DOHH2 (cell line): ENCODE data around the gene UTS2R.

ENCODE experiments used
- CTCF ChIP-seq: fragments of 200-600 bp; sonication (generic); IDR thresholded peaks from one replicate; pipeline ENCODE4 v1.5.1; 2014; ENCODE audit warnings: antibody characterized with exemption, mild to moderate bottlenecking, low read depth, low read length; ENCODE audit not compliant: poor library complexity, severe bottlenecking
- EZH2phosphoT487 ChIP-seq: fragments of 200-600 bp; sonication (generic); IDR thresholded peaks from 2 replicates; pipeline ENCODE4 v1.6.1; 2017; ENCODE audit warnings: borderline replicate concordance, mild to moderate bottlenecking, antibody characterized with exemption, low read length, moderate library complexity, mixed read lengths

GRCh38 chr17:82399041-82399441 is 27.5 kb downstream of the UTS2R start:
- no peak for TF ChIP-seq CTCF
- no peak for TF ChIP-seq EZH2phosphoT487
